HFF-Myc (cell line): ENCODE measurements around the gene FAM3D.

Experiments used
- DNase-seq: peaks from one replicate; pipeline ENCODE4 v3.0.0-alpha.2; 2011; ENCODE audit warnings: low read depth; ENCODE audit errors: extremely low read depth
- H3K4me3 ChIP-seq: replicated peaks from 2 replicates; pipeline ENCODE4 v1.5.1; 2011; ENCODE audit warnings: low read depth, mild to moderate bottlenecking, control low read depth, low read length
- TF ChIP-seq, protein P1 (sequence below): IDR thresholded peaks from 2 replicates; pipeline ENCODE4 v1.5.1; 2012; ENCODE audit warnings: mild to moderate bottlenecking, low read depth, low read length, control low read depth; ENCODE audit errors: missing control alignments

Gene FAM3D

DNA sequence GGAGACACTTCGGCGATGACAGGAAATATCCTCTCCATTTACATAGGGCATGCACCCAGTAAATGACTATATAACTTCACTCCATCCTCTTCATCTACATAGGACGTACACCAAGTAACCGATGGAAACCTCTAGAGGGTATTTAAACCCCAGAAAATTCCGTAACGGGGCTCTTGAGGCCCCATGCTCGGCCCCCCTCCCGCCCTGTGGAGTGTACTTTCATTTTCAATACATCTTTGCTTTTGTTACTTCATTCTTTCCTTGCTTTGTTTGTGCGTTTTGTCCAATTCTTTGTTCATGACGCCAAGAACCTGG is 81.9 kb downstream of the FAM3D start:
- DNase-seq = no peak
- H3K4me3 ChIP-seq = peak overlapping the region; percentile 58
- TF ChIP-seq, protein P1, sequence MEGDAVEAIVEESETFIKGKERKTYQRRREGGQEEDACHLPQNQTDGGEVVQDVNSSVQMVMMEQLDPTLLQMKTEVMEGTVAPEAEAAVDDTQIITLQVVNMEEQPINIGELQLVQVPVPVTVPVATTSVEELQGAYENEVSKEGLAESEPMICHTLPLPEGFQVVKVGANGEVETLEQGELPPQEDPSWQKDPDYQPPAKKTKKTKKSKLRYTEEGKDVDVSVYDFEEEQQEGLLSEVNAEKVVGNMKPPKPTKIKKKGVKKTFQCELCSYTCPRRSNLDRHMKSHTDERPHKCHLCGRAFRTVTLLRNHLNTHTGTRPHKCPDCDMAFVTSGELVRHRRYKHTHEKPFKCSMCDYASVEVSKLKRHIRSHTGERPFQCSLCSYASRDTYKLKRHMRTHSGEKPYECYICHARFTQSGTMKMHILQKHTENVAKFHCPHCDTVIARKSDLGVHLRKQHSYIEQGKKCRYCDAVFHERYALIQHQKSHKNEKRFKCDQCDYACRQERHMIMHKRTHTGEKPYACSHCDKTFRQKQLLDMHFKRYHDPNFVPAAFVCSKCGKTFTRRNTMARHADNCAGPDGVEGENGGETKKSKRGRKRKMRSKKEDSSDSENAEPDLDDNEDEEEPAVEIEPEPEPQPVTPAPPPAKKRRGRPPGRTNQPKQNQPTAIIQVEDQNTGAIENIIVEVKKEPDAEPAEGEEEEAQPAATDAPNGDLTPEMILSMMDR = no peak
